Measurements from ENCODE around the gene SSC5D.

DNA sequence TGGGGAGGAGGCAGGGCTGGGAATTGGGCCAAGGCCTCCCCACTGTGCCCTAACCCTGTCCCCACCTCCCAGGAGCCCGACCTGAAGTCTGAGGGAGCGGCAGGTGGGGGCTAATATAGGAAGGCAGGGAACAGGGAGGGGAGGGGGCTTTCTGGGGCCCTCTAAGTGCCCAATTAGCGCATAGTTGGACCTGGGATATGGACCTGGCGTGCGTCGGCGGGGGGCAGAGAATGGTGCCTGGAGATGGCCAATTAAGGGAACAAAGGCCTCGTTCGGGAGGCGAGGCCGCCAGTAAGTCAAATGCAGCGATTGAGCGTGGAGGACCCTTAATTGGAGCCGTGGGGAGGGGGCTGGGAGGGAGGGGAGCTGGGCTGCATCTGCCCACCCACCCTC, 23.6 kb upstream of the SSC5D start, which contains the start of gene C19orf85:
- TF ChIP-seq, protein P1, sequence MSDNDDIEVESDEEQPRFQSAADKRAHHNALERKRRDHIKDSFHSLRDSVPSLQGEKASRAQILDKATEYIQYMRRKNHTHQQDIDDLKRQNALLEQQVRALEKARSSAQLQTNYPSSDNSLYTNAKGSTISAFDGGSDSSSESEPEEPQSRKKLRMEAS (IDR thresholded peaks at IDR 0.05), result no peak
- TF ChIP-seq, protein P2, sequence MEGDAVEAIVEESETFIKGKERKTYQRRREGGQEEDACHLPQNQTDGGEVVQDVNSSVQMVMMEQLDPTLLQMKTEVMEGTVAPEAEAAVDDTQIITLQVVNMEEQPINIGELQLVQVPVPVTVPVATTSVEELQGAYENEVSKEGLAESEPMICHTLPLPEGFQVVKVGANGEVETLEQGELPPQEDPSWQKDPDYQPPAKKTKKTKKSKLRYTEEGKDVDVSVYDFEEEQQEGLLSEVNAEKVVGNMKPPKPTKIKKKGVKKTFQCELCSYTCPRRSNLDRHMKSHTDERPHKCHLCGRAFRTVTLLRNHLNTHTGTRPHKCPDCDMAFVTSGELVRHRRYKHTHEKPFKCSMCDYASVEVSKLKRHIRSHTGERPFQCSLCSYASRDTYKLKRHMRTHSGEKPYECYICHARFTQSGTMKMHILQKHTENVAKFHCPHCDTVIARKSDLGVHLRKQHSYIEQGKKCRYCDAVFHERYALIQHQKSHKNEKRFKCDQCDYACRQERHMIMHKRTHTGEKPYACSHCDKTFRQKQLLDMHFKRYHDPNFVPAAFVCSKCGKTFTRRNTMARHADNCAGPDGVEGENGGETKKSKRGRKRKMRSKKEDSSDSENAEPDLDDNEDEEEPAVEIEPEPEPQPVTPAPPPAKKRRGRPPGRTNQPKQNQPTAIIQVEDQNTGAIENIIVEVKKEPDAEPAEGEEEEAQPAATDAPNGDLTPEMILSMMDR (IDR thresholded peaks at IDR 0.05; ENCODE audit: low read depth, low read length, missing input control), result no peak
- TF ChIP-seq GABPA (IDR thresholded peaks at IDR 0.05 in 1 of 2, conservative IDR thresholded peaks at IDR 0.05 in 1 of 2) (no peak), HNF4A (conservative IDR thresholded peaks at IDR 0.05) (no peak), TAF1 (conservative IDR thresholded peaks at IDR 0.05) (no peak)

Measured in liver (tissue), 3 donors.